ENCODE measurements around the gene MTFMT. TPM values are rescaled to one million over a fixed set of nuclear protein-coding genes. Genes with fewer than 3 reads are reported as not detected.

The MTFMT gene
- total RNA-seq, 2 donors from 2014 or later, result 25.9 to 42.4 TPM

GRCh38 chr15:65072617-65073016 is 43.2 kb upstream of the MTFMT start:
- no peak for TF ChIP-seq CTCF (IDR thresholded peaks at IDR 0.05)
- H3K36me3 ChIP-seq, result no peaks in the 10 kb centered on the region
- ATAC-seq (ENCODE audit: insufficient number of reproducible peaks, low FRiP score, low read depth) (no peak), DNase-seq (ENCODE audit: low spot score) (no peak)
- peak overlapping the region; percentile 97 to 99 for H3K27ac ChIP-seq
- H3K27me3 ChIP-seq (replicated peaks; ENCODE audit: insufficient read depth), result no peaks in the 10 kb centered on the region
- no peaks in the 10 kb centered on the region for H3K9me3 ChIP-seq
- no peak overlapping the region for H3K4me3 ChIP-seq
- peaks cover 57 to 77% of the 10 kb centered on the region in 2 donors for H3K4me1 ChIP-seq (ENCODE audit: control insufficient read depth in 1 of 2, low read depth in 2 of 2)

GRCh38 chr15:65072027-65072426 is 42.6 kb upstream of the MTFMT start:
- TF ChIP-seq CTCF (IDR thresholded peaks at IDR 0.05), result no peak
- no peaks in the 10 kb centered on the region for H3K27me3 ChIP-seq (replicated peaks; ENCODE audit: insufficient read depth)
- H3K4me1 ChIP-seq (ENCODE audit: control insufficient read depth in 1 of 2, low read depth in 2 of 2), result peaks cover 51 to 71% of the 10 kb centered on the region in 2 donors
- no peaks in the 10 kb centered on the region for H3K36me3 ChIP-seq
- H3K27ac ChIP-seq, result peak overlapping the region; percentile 97 to 99
- H3K4me3 ChIP-seq, result peak overlapping the region; percentile 2
- DNase-seq (ENCODE audit: low spot score), result no peak
- no peaks in the 10 kb centered on the region for H3K9me3 ChIP-seq
- no peak for ATAC-seq (ENCODE audit: insufficient number of reproducible peaks, low FRiP score, low read depth)

GRCh38 chr15:65071381-65071811 is 42.0 kb upstream of the MTFMT start:
- peak; percentile 61 for DNase-seq (ENCODE audit: low spot score)
- no peaks in the 10 kb centered on the region for H3K9me3 ChIP-seq
- H3K27me3 ChIP-seq (replicated peaks; ENCODE audit: insufficient read depth), result no peaks in the 10 kb centered on the region
- H3K4me1 ChIP-seq (ENCODE audit: control insufficient read depth in 1 of 2, low read depth in 2 of 2), result peaks cover 45 to 65% of the 10 kb centered on the region in 2 donors
- ATAC-seq (ENCODE audit: insufficient number of reproducible peaks, low FRiP score, low read depth), result peak; percentile 41
- peak overlapping the region; percentile 2 for H3K4me3 ChIP-seq
- no peak for TF ChIP-seq CTCF (IDR thresholded peaks at IDR 0.05)
- H3K27ac ChIP-seq, result peak overlapping the region; percentile 97 to 99
- no peaks in the 10 kb centered on the region for H3K36me3 ChIP-seq

- ATAC-seq (ENCODE audit: insufficient number of reproducible peaks, low FRiP score, low read depth), result no peak
These were observed 40.5 kb upstream of the MTFMT start for GRCh38 chr15:65069779-65070546.

More at GRCh38 chr15:65069779-65070546, 40.5 kb upstream of the MTFMT start:
- DNase-seq (ENCODE audit: low spot score), result no peak
- peak overlapping the region; percentile 97 to 99 for H3K27ac ChIP-seq
- no peak for TF ChIP-seq CTCF (IDR thresholded peaks at IDR 0.05)
- H3K9me3 ChIP-seq, result no peaks in the 10 kb centered on the region
- peaks cover 3% of the 10 kb centered on the region for H3K36me3 ChIP-seq
- no peaks in the 10 kb centered on the region for H3K27me3 ChIP-seq (replicated peaks; ENCODE audit: insufficient read depth)
- H3K4me3 ChIP-seq, result no peak overlapping the region
- peaks cover 46 to 68% of the 10 kb centered on the region in 2 donors for H3K4me1 ChIP-seq (ENCODE audit: control insufficient read depth in 1 of 2, low read depth in 2 of 2)

Measured in thoracic aorta (tissue), 2 donors.